Hepatocyte (in vitro differentiated cells): ENCODE measurements around the gene YLPM1. TPM values are rescaled to one million over a fixed set of nuclear protein-coding genes. Genes with fewer than 3 reads are reported as not detected.

Experiments used
- DNase-seq: peaks from one replicate; pipeline ENCODE4 v3.0.0-alpha.2; 2016; ENCODE audit warnings: low spot score
- H2AFZ ChIP-seq: fragments of 200-600 bp; sonication (generic); 2 replicates; pipeline ENCODE4 v1.6.0; 2016; ENCODE audit warnings: antibody characterized with exemption, mild to moderate bottlenecking
- H3K27ac ChIP-seq: fragments of 200-600 bp; sonication (generic); 2 replicates; pipeline ENCODE4 v1.5.1; 2016; ENCODE audit warnings: mild to moderate bottlenecking
- H3K27me3 ChIP-seq: fragments of 200-600 bp; sonication (generic); 2 replicates; pipeline ENCODE4 v1.6.1; 2016
- H3K36me3 ChIP-seq: fragments of 200-600 bp; sonication (generic); replicated peaks from 2 replicates; pipeline ENCODE4 v1.5.1; 2016; ENCODE audit warnings: low read depth; ENCODE audit not compliant: insufficient read depth
- H3K4me1 ChIP-seq: fragments of 200-600 bp; sonication (generic); 2 replicates; pipeline ENCODE4 v1.5.1; 2016; ENCODE audit warnings: mild to moderate bottlenecking, moderate library complexity; ENCODE audit not compliant: insufficient read depth
- H3K4me2 ChIP-seq: fragments of 200-600 bp; sonication (generic); 2 replicates; pipeline ENCODE4 v1.6.0; 2016
- H3K4me3 ChIP-seq: fragments of 200-600 bp; sonication (generic); 2 replicates; pipeline ENCODE4 v1.5.1; 2016; ENCODE audit warnings: mild to moderate bottlenecking
- H3K79me2 ChIP-seq: fragments of 200-600 bp; sonication (generic); 2 replicates; pipeline ENCODE4 v1.6.0; 2017; ENCODE audit warnings: mild to moderate bottlenecking
- H3K9me2 ChIP-seq: fragments of 200-600 bp; sonication (generic); replicated peaks from 2 replicates; pipeline ENCODE4 v1.6.0; 2017; ENCODE audit warnings: mild to moderate bottlenecking; ENCODE audit not compliant: insufficient read depth
- H3K9me3 ChIP-seq: fragments of 200-600 bp; sonication (generic); 2 replicates; pipeline ENCODE4 v1.5.1; 2016; ENCODE audit warnings: low read depth, mild to moderate bottlenecking
- H4K20me1 ChIP-seq: fragments of 200-600 bp; sonication (generic); 2 replicates; pipeline ENCODE4 v1.6.0; 2016; ENCODE audit warnings: mild to moderate bottlenecking; ENCODE audit not compliant: insufficient read depth, poor library complexity, severe bottlenecking
- EZH2 ChIP-seq: fragments of 200-600 bp; sonication (generic); IDR thresholded peaks from 2 replicates; pipeline ENCODE4 v1.6.1; 2016; ENCODE audit warnings: antibody characterized with exemption, mild to moderate bottlenecking, borderline replicate concordance
- EZH2phosphoT487 ChIP-seq: fragments of 200-600 bp; sonication (generic); IDR thresholded peaks from one replicate; pipeline ENCODE4 v1.6.1; 2018; ENCODE audit warnings: antibody characterized with exemption, mild to moderate bottlenecking, low read depth, moderate library complexity; ENCODE audit not compliant: unreplicated experiment, severe bottlenecking
- WGBS: methylation state at CpG from one replicate; pipeline ENCODE4 v1.1.6; 2016; ENCODE audit warnings: low lambda C conversion rate; ENCODE audit errors: missing lambda C conversion rate; 5-methylcytosine and 5-hydroxymethylcytosine counted together
- polyA plus RNA-seq: library from polyadenylated mRNA; unstranded; fragments of >200 nt; fragmentation: Nextera tagmentation; extraction: Ambion mirVana; gene quantifications from 2 replicates; pipeline ENCODE4 v1.2.1, GENCODE V29; 2016
- total RNA-seq: library from RNA; depleted of rRNA; stranded (reverse); fragments of >200 nt; gene quantifications from 2 replicates; pipeline ENCODE4 v1.2.3, GENCODE V29; 2014
- TF ChIP-seq, protein P1 (sequence below): fragments of 200-600 bp; sonication (generic); IDR thresholded peaks from 2 replicates; pipeline ENCODE4 v1.5.1; 2016; ENCODE audit warnings: antibody characterized with exemption, mild to moderate bottlenecking; ENCODE audit not compliant: poor library complexity

Gene YLPM1
- total and polyA plus RNA-seq, 2 experiments from 2014 or later: 20.2 to 44.8 TPM

GRCh38 chr14:74835645-74836250, 72.6 kb downstream of the YLPM1 start:
- Histone ChIP-seq H3K4me1 (no peaks in the 10 kb centered on the region), H3K9me2 (no peaks in the 10 kb centered on the region), H3K4me2 (no peak overlapping the region), H3K79me2 (no peaks in the 10 kb centered on the region), H3K27me3 (no peaks in the 10 kb centered on the region), H3K36me3 (no peaks in the 10 kb centered on the region), H2AFZ (no peak overlapping the region), H3K27ac (peak overlapping the region; percentile 45), H3K4me3 (no peak overlapping the region), H4K20me1 (no peaks in the 10 kb centered on the region), H3K9me3 (no peaks in the 10 kb centered on the region)
- no peak for DNase-seq
- 81% methylated on average over 7 of the region's 7 CpGs for WGBS
- TF ChIP-seq, protein P1, sequence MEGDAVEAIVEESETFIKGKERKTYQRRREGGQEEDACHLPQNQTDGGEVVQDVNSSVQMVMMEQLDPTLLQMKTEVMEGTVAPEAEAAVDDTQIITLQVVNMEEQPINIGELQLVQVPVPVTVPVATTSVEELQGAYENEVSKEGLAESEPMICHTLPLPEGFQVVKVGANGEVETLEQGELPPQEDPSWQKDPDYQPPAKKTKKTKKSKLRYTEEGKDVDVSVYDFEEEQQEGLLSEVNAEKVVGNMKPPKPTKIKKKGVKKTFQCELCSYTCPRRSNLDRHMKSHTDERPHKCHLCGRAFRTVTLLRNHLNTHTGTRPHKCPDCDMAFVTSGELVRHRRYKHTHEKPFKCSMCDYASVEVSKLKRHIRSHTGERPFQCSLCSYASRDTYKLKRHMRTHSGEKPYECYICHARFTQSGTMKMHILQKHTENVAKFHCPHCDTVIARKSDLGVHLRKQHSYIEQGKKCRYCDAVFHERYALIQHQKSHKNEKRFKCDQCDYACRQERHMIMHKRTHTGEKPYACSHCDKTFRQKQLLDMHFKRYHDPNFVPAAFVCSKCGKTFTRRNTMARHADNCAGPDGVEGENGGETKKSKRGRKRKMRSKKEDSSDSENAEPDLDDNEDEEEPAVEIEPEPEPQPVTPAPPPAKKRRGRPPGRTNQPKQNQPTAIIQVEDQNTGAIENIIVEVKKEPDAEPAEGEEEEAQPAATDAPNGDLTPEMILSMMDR: no peak
- TF ChIP-seq EZH2phosphoT487: no peak
- TF ChIP-seq EZH2: no peak

DNA sequence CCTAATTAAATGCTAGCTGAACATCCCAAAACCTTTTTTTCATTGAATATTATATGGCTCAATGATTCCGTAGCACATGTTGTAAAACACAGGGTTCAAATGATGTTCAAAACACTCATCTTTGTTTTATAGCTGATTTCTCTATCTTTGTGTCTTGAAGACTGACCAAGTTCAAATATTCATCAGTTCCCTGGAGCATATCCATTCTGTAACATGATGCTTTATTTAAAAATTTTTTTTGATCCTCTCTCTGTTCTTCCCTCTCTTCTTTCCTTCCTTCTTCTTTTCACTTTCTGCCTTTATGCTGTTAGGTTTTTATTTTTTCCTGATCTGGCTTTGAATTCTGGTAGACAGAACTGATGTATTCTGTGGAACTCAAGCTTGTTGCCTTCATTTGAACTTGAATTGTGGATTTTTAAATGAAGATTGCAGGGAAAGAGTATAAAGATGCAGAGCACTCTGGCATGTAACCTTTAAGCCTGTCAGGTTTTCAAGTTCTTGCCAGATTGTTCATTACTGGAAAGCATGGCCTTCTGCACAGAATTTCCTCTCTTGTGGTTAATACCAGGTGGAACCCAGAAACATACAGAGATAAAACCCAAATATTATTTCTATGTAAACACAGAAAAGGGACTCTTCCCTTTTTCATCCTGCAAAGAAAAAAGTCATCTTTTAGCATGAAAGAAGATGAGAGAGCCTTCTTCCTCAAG, 73.3 kb downstream of the YLPM1 start:
- Histone ChIP-seq H3K27me3 (no peaks in the 10 kb centered on the region), H3K27ac (no peak overlapping the region), H3K36me3 (no peaks in the 10 kb centered on the region), H3K4me2 (no peak overlapping the region), H3K9me2 (no peaks in the 10 kb centered on the region), H3K79me2 (no peaks in the 10 kb centered on the region), H3K9me3 (no peaks in the 10 kb centered on the region), H4K20me1 (no peaks in the 10 kb centered on the region), H3K4me3 (no peak overlapping the region), H2AFZ (no peak overlapping the region), H3K4me1 (no peaks in the 10 kb centered on the region)
- TF ChIP-seq EZH2 (no peak), EZH2phosphoT487 (no peak)
- TF ChIP-seq, protein P1: no peak
- 74% methylated on average over 1 of the region's 1 CpG for WGBS
- DNase-seq: no peak

GRCh38 chr14:74838166-74838565, 75.0 kb downstream of the YLPM1 start:
- Histone ChIP-seq H3K9me2 (no peaks in the 10 kb centered on the region), H3K79me2 (no peaks in the 10 kb centered on the region), H3K4me2 (no peak overlapping the region), H3K9me3 (no peaks in the 10 kb centered on the region), H3K4me1 (no peaks in the 10 kb centered on the region), H4K20me1 (no peaks in the 10 kb centered on the region), H3K27me3 (no peaks in the 10 kb centered on the region), H2AFZ (no peak overlapping the region), H3K36me3 (no peaks in the 10 kb centered on the region), H3K27ac (no peak overlapping the region), H3K4me3 (no peak overlapping the region)
- 71% methylated on average over 2 of the region's 2 CpGs for WGBS
- no peak for TF ChIP-seq EZH2
- TF ChIP-seq, protein P1: no peak
- TF ChIP-seq EZH2phosphoT487: no peak
- no peak for DNase-seq
